Activated CD4-positive, alpha-beta T cell treated with anti-CD3 and anti-CD28 coated beads, Interleukin-2, amount 10 ng/mL, durations not matched to agents 7 days and 5 days (primary cell): ENCODE results near the gene RBBP4. TPM values are rescaled to one million over a fixed set of nuclear protein-coding genes. Genes with fewer than 3 reads are reported as not detected.

Experiments used
- CTCF ChIA-PET: fragments of 350-600 bp; sonication (Branson Sonifier 250); formaldehyde crosslinking; loops from one replicate; lab custom pipeline; 2021; ENCODE audit warnings: antibody characterized with exemption; lab: Charles Lee
- POLR2A ChIA-PET: fragments of 350-600 bp; sonication (Branson Sonifier 250); formaldehyde crosslinking; loops from one replicate; lab custom pipeline; 2021; ENCODE audit warnings: antibody characterized with exemption; lab: Charles Lee
- DNase-seq: peaks from one replicate; pipeline ENCODE4 v3.0.0-alpha.2; 2020
- H3K27ac Mint-ChIP-seq: one replicate; pipeline ENCODE4 v1.8.0; 2021; ENCODE audit warnings: mild to moderate bottlenecking, moderate library complexity, mixed read lengths
- H3K27me3 Mint-ChIP-seq: one replicate; pipeline ENCODE4 v1.8.0; 2021; ENCODE audit warnings: mixed read lengths
- H3K36me3 Mint-ChIP-seq: one replicate; pipeline ENCODE4 v1.8.0; 2021; ENCODE audit warnings: low read depth, mixed read lengths
- H3K4me1 Mint-ChIP-seq: one replicate; pipeline ENCODE4 v1.8.0; 2021; ENCODE audit warnings: mixed read lengths
- H3K4me3 Mint-ChIP-seq: one replicate; pipeline ENCODE4 v1.8.0; 2021; ENCODE audit warnings: mild to moderate bottlenecking, moderate library complexity, mixed read lengths
- H3K9me3 Mint-ChIP-seq: one replicate; pipeline ENCODE4 v1.8.0; 2021; ENCODE audit warnings: mixed read lengths
- total RNA-seq, 2 experiments: library from RNA; stranded (reverse); gene quantifications; one replicate each; pipeline ENCODE4 v1.2.3, GENCODE V29; 2021

The RBBP4 gene
- total RNA-seq, 2 experiments from 2014 or later, result 311 TPM

DNA sequence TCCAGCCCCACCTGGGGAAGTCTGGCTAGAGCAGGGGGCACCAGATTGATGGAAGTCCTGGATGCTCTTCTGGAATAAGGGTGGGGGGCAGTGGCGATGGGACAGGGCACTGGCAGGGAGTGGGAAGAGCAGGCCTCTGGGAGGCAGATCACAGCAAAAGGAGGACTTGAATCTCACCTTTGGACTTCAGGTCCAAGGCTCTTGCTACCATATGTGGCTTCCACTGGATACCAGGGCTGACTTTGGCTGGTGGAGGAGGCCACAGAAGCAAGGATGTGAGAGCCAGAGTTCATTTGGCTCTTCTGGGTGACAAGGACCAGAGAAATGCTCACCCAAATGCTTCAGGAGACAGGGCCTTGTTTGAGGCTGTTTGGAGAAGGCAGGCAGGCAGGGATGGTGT is 67.5 kb downstream of the RBBP4 start:
- H3K9me3 Mint-ChIP-seq, result no peaks in the 10 kb centered on the region
- peaks cover 9% of the 10 kb centered on the region for H3K27me3 Mint-ChIP-seq
- H3K36me3 Mint-ChIP-seq, result no peaks in the 10 kb centered on the region
- no peak for DNase-seq
- H3K4me3 Mint-ChIP-seq, result no peak overlapping the region
- ChIA-PET POLR2A (no interaction called here), CTCF (interaction anchor here (0.6 to 2.5 kb wide), 3 partner anchors 10 to 109 kb away, joined by 3 to 7 read pairs (median 4); no protein-coding TSS in a partner anchor)
- peaks cover 10% of the 10 kb centered on the region for H3K4me1 Mint-ChIP-seq
- H3K27ac Mint-ChIP-seq, result no peak overlapping the region

DNA sequence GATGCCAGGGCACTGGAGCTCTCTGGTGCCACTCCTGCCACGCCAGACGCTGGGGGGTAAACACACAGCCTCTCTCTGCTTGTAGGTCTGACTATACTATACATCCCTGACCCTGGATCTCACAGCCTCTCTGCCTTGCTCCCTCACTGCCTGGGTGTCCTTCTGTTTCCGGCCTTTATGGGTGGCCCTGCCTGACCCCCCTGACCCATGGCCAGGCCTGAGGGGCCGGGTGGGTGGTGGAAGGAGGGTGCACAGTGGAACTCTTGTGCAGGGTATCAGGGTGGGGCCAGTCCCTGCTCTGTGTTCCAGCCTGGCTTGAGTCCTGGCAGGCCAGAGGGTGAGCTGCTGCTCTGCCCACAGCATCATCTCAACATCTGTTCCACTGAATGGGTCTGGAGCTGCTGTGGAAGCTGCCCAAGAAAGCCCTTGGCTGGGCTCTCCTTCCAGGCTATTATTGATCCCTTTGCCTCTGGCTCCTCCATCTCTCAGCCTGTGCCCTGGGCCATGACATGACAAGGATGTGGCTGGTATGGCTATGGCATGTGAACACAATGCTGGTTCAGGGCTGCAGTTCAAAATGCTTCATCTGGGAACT is 68.8 kb downstream of the RBBP4 start:
- H3K9me3 Mint-ChIP-seq, result no peaks in the 10 kb centered on the region
- peaks cover 14% of the 10 kb centered on the region for H3K4me1 Mint-ChIP-seq
- POLR2A ChIA-PET, result no interaction called here
- no peak for DNase-seq
- no peaks in the 10 kb centered on the region for H3K36me3 Mint-ChIP-seq
- no peak overlapping the region for H3K4me3 Mint-ChIP-seq
- CTCF ChIA-PET, result interaction anchor here (1.1 to 1.5 kb wide), 2 partner anchors 39 to 199 kb away, joined by 3 to 4 read pairs; no protein-coding TSS in a partner anchor
- H3K27me3 Mint-ChIP-seq, result peaks cover 9% of the 10 kb centered on the region
- no peak overlapping the region for H3K27ac Mint-ChIP-seq

DNA sequence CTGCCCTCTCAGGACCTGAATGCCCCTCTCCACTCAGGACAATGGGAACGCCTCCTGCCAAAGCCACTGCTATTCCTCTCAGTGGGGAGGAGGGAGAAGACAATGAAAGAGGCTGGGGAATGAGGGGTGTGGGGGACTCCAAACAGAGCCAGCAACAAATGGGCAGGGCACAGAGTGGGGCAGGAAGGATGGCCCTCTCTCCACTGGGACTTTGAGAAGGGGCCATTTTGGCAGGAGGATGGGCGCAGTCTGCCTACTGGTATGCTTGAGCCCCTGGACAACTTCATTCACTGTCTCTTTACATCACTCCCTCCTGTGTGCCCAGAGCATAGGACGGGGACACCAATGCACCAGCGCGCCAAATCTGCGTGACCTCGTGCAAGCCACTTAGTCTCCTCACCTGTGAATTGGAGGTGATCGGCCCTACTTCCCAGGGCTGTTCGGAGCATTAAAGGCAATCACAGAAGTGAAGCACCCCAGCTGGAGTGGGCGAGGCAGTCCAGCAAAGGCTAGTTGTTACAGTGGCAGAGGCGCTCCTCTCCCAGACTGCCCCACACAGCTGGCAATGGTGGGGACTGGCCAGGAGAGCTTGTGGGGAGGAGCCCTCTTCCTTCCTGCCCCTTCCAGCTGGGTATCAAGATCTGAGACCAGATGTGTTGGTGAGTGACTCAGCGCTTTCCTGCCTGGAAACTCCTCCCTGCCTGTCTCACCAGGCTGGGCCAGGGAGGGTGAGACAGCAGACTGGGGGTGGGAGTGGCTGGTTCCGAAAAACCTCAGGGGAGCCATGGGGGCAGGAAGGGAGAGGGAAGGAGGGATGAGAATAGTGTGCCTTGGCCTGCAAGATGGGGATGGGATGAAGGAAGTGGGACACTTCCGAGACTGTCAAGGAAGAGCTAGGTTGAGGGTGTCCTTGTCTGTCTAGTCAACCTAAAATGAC is 73.9 kb downstream of the RBBP4 start:
- peaks cover 15% of the 10 kb centered on the region for H3K4me1 Mint-ChIP-seq
- peaks cover 9% of the 10 kb centered on the region for H3K27me3 Mint-ChIP-seq
- POLR2A ChIA-PET, result interaction anchor here (0.6 kb wide), 1 partner anchor 105 kb away, joined by 3 read pairs; no protein-coding TSS in a partner anchor
- no peaks in the 10 kb centered on the region for H3K9me3 Mint-ChIP-seq
- DNase-seq, result peak; percentile 28
- CTCF ChIA-PET, result interaction anchor here (0.6 to 2.5 kb wide), 3 partner anchors 12 to 152 kb away, joined by 3 to 13 read pairs (median 3); no protein-coding TSS in a partner anchor
- H3K36me3 Mint-ChIP-seq, result no peaks in the 10 kb centered on the region
- H3K27ac Mint-ChIP-seq, result peak overlapping the region; percentile 81
- H3K4me3 Mint-ChIP-seq, result no peak overlapping the region

DNA sequence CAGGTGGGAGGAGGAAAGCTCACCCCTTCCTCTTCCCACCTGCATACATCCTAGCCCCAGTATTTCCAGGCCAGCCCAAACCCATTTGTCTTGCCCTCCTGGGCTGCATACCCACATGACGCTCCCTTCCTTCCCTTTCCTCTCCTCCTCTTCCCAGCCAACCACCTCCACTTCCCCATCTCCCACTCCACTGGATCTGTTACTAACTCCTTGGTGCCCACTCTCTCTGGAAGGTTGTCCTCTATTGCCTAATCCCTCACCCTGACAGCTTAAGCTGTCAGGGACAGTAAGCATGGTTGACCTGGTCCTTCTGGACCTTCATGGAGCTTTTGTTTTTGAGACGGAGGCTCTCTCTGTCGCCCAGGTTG is 74.6 kb downstream of the RBBP4 start:
- ChIA-PET CTCF (interaction anchor here (2.5 kb wide), 1 partner anchor 13 kb away, joined by 13 read pairs; no protein-coding TSS in a partner anchor), POLR2A (interaction anchor here (0.6 kb wide), 1 partner anchor 106 kb away, joined by 3 read pairs; no protein-coding TSS in a partner anchor)
- DNase-seq, result no peak
- no peaks in the 10 kb centered on the region for H3K36me3 Mint-ChIP-seq
- H3K27ac Mint-ChIP-seq, result no peak overlapping the region
- no peak overlapping the region for H3K4me3 Mint-ChIP-seq
- no peaks in the 10 kb centered on the region for H3K9me3 Mint-ChIP-seq
- peaks cover 18% of the 10 kb centered on the region for H3K4me1 Mint-ChIP-seq
- peaks cover 9% of the 10 kb centered on the region for H3K27me3 Mint-ChIP-seq

DNA sequence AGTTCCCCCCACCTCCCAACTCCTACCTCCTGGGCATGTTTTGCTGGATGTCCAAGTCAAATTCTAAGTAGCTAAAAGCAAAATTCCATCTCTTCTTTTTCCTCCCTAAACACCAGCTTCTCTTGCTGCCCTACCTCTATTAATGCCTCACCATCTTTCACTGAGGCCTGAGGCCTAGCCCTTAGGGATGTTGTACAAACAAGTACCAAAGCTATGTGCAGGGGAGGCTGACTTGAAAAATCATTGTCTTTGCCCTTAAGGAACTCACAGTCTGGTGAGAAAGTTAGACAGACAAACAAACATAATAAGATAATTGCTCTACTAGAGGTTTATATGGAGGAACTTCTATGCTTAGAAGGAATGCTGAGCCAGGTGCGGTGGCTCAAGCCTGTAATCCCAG is 76.9 kb downstream of the RBBP4 start:
- DNase-seq, result no peak
- POLR2A ChIA-PET, result no interaction called here
- Mint-ChIP-seq H3K27ac (no peak overlapping the region), H3K27me3 (peaks cover 1% of the 10 kb centered on the region), H3K4me1 (peaks cover 26% of the 10 kb centered on the region), H3K4me3 (no peak overlapping the region), H3K36me3 (no peaks in the 10 kb centered on the region), H3K9me3 (no peaks in the 10 kb centered on the region)
- CTCF ChIA-PET, result interaction anchor here (0.7 to 2.9 kb wide), 5 partner anchors 10 to 370 kb away, joined by 3 to 16 read pairs (median 6); no protein-coding TSS in a partner anchor

DNA sequence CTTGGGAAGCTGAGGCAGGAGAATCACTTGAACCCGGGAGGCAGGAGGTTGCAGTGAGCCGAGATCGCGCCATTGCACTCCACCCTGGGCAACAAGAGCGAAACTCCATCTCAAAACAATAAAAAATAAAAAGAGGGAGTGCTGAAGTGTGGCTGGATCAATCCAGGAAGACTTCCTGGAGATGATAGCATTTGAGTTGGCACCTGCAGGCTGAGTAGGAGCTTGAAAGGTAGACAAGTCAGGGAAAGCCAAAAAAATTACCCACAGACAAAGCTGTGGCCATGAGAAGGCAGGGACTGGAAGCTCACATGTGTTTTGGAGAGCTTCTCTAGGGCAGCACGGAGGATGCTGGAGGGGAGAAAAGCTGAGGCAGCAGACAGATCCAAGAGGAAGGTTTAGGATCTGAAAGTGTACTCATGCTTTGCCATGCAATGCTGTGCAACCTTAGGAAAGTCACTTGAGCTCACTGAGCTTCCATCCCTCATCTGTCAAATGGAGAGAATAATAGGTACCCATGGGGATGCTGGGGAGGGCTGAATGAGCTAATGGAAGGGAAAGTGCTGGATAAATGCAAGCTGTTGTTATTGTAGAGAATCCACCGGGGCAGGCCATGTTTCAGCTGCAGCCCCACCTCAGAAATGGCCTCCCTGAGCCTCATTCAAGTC is 77.5 kb downstream of the RBBP4 start:
- Mint-ChIP-seq H3K4me3 (no peak overlapping the region), H3K27ac (no peak overlapping the region), H3K4me1 (peaks cover 26% of the 10 kb centered on the region), H3K36me3 (no peaks in the 10 kb centered on the region), H3K9me3 (no peaks in the 10 kb centered on the region), H3K27me3 (no peaks in the 10 kb centered on the region)
- POLR2A ChIA-PET, result no interaction called here
- CTCF ChIA-PET, result interaction anchor here (0.7 to 2.9 kb wide), 6 partner anchors 11 to 370 kb away, joined by 3 to 16 read pairs (median 4); no protein-coding TSS in a partner anchor
- DNase-seq, result no peak

DNA sequence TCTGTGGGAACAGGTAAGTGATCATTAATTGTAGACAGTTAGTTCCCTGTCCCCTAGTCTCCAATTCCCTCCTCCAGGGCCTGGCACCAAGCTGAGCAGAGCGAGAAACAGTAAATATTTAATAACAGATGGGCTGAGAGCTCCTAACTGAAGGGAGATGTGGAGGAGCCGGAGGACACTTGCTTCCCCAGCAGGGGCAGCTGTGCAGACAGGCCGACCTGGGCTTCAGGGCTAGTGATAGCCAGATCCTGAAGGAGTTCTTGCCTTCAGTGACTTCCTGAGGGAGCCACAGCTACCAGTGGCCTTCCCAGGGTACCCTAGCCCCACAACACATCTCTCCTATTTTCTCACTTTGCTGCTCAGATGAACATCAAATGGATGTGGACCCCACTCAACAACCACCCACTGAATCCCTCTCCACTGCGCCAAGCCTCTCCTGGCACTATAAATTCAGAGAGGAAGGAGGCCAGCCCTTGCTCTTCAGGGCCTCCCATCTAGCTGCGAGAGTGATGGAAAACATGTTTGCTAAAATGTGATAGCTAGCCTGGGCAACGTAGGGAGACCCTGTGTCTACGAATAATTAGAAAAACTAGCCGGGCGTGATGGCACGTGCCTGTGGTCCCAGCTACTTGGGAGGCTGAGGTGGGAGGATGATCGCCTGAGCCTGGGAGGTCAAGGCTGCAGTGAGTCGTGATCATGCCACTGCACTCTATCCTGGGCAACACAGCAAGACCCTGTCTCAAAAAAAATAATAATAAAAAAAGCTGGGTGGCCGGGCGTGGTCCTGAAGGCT is 78.4 kb downstream of the RBBP4 start:
- Mint-ChIP-seq H3K27ac (no peak overlapping the region), H3K4me1 (peaks cover 25% of the 10 kb centered on the region), H3K27me3 (no peaks in the 10 kb centered on the region), H3K9me3 (no peaks in the 10 kb centered on the region), H3K4me3 (no peak overlapping the region), H3K36me3 (no peaks in the 10 kb centered on the region)
- DNase-seq, result no peak
- ChIA-PET POLR2A (no interaction called here), CTCF (interaction anchor here (1.1 to 2.9 kb wide), 3 partner anchors 17 to 209 kb away, joined by 3 to 16 read pairs (median 3); no protein-coding TSS in a partner anchor)

DNA sequence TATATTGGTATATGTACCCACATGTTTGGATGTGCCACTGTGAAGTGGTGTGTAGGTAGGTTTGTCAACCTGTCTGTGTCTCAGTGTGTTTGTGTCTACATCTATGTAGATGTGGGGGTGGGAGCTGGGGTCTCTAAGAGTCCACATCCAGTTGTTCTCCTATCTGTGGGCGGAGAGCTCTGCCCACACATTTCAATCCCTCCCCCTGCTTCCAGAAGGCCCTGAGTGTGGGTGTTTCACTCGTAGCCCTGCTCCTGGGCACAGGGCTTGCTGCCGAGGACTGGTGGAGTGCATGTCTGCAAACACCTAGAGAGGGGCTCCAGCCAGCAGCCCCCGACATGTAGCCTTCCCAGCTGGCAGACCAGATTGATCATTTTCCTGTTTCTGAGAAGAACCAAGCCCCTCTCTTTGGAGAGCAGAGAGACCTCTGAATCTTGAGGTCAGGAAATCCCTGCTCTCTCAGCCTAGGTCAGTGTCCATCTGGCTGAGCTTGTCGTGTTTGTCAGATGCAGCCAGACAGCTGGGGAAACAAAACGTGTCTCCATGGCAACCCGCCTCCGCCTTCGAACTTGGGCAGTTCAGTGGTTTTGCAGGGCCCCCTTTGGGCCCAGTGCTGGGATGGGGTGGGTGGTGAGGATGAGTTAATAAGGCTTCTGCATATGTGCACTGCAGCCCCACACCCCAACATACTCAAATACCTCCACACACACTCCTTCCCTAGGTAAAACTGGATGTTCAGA is 82.7 kb downstream of the RBBP4 start:
- H3K27ac Mint-ChIP-seq, result no peak overlapping the region
- peaks cover 4% of the 10 kb centered on the region for H3K27me3 Mint-ChIP-seq
- DNase-seq, result no peak
- no peak overlapping the region for H3K4me3 Mint-ChIP-seq
- no peaks in the 10 kb centered on the region for H3K9me3 Mint-ChIP-seq
- CTCF ChIA-PET, result interaction anchor here (0.8 kb wide), 1 partner anchor 22 kb away, joined by 4 read pairs; no protein-coding TSS in a partner anchor
- POLR2A ChIA-PET, result no interaction called here
- H3K4me1 Mint-ChIP-seq, result peaks cover 10% of the 10 kb centered on the region
- no peaks in the 10 kb centered on the region for H3K36me3 Mint-ChIP-seq

Other genes with a start within 250 kb of the RBBP4 start
- gene ZBTB8B, start 186.1 kb upstream of the RBBP4 start, total RNA-seq, result not detected
- under 1 TPM; 0.20 to 0.31 TPM for gene ZBTB8A, start 111.8 kb upstream of the RBBP4 start, total RNA-seq
- gene ZBTB8OS, start 658 bp upstream of the RBBP4 start, total RNA-seq, result 10 to 100 TPM; 51.0 to 57.6 TPM
- not detected for gene SYNC, start 51.6 kb downstream of the RBBP4 start, total RNA-seq
- 100 to 1,000 TPM; 167 to 196 TPM for gene YARS1, start 166.2 kb downstream of the RBBP4 start, total RNA-seq
- gene S100PBP, start 166.4 kb downstream of the RBBP4 start, total RNA-seq, result 10 to 100 TPM; 58.0 to 65.8 TPM
- gene FNDC5, start 219.7 kb downstream of the RBBP4 start, total RNA-seq, result not detected
- gene HPCA, start 235.3 kb downstream of the RBBP4 start, total RNA-seq, result not detected